GM10248 (cell line): Measurements from ENCODE around the gene ACBD3.

ENCODE experiments used
- CTCF ChIA-PET: fragments of 300-600 bp; sonication (Branson Sonifier 250); formaldehyde crosslinking; extraction: SDS; loops from one replicate; lab custom pipeline; 2021; ENCODE audit warnings: antibody characterized with exemption; lab: Yijun Ruan, JAX
- POLR2A ChIA-PET: fragments of 350-650 bp; sonication (Branson Sonifier 250); formaldehyde crosslinking; extraction: SDS; loops from one replicate; lab custom pipeline; 2020; ENCODE audit warnings: antibody characterized with exemption; lab: Yijun Ruan, JAX
- DNase-seq: peaks from one replicate; pipeline ENCODE4 v3.0.0; 2012; ENCODE audit errors: extremely low spot score
- TF ChIP-seq, protein P1 (sequence below): IDR thresholded peaks from 2 replicates; pipeline ENCODE4 v1.5.1; 2012; ENCODE audit warnings: mild to moderate bottlenecking, low read depth; ENCODE audit errors: extremely low read depth, missing control alignments, control extremely low read depth

ACBD3 gene

DNA sequence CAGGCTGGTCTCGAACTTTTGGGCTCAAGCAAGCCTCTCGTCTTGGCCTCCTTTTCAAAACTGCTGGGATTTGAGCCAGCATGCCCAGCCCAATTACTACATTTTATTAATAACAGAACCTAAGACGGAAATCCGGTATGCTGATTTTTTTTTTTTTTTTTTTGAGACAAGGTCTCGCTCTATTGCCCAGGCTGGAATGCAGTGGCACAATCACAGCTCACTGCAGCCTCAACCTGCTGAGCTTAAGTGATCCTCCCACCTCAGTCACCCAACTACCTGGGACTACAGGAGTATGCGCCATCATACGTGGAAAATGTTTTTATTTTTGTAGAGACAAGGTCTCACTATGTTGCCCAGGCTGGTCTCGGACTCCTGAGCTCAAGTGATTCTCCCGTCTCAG, 20.2 kb downstream of the ACBD3 start:
- no peak for DNase-seq
- CTCF ChIA-PET: interaction anchor here (1.1 to 4.6 kb wide), 8 partner anchors 10 to 44 kb away, joined by 4 to 19 read pairs (median 4); no protein-coding TSS in a partner anchor
- TF ChIP-seq, protein P1, sequence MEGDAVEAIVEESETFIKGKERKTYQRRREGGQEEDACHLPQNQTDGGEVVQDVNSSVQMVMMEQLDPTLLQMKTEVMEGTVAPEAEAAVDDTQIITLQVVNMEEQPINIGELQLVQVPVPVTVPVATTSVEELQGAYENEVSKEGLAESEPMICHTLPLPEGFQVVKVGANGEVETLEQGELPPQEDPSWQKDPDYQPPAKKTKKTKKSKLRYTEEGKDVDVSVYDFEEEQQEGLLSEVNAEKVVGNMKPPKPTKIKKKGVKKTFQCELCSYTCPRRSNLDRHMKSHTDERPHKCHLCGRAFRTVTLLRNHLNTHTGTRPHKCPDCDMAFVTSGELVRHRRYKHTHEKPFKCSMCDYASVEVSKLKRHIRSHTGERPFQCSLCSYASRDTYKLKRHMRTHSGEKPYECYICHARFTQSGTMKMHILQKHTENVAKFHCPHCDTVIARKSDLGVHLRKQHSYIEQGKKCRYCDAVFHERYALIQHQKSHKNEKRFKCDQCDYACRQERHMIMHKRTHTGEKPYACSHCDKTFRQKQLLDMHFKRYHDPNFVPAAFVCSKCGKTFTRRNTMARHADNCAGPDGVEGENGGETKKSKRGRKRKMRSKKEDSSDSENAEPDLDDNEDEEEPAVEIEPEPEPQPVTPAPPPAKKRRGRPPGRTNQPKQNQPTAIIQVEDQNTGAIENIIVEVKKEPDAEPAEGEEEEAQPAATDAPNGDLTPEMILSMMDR: no peak
- POLR2A ChIA-PET: interaction anchor here (0.7 kb wide), 2 partner anchors 23 to 49 kb away, joined by 4 to 9 read pairs; no protein-coding TSS in a partner anchor

DNA sequence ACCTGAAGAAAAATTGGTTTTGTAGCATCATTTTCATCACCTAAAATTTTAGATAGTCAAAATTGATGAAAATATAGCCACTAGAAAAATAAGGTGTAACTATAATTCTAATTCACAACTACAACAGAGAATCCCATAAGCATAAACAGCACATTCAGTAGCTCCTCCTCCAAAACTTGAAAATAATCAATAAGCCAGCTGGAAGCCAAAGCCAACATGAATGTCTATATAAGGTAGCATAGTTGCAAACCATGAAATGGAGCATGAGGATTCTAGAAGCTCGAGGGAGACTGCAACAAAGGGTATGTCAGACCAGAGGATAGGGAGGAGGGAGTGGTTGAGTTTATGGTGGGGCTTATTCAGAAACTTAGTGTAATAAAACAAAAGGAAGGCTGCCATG, 22.4 kb downstream of the ACBD3 start:
- POLR2A ChIA-PET: no interaction called here
- no peak for DNase-seq
- CTCF ChIA-PET: interaction anchor here (1.4 to 4.6 kb wide), 4 partner anchors 10 to 34 kb away, joined by 5 to 19 read pairs (median 8); no protein-coding TSS in a partner anchor
- TF ChIP-seq, protein P1: no peak

GRCh38 chr1:226162898-226163297, 23.6 kb downstream of the ACBD3 start:
- POLR2A ChIA-PET: no interaction called here
- DNase-seq: no peak
- CTCF ChIA-PET: interaction anchor here (0.8 to 4.9 kb wide), 8 partner anchors 9 to 98 kb away, joined by 3 to 23 read pairs (median 6); no protein-coding TSS in a partner anchor
- TF ChIP-seq, protein P1: no peak

DNA sequence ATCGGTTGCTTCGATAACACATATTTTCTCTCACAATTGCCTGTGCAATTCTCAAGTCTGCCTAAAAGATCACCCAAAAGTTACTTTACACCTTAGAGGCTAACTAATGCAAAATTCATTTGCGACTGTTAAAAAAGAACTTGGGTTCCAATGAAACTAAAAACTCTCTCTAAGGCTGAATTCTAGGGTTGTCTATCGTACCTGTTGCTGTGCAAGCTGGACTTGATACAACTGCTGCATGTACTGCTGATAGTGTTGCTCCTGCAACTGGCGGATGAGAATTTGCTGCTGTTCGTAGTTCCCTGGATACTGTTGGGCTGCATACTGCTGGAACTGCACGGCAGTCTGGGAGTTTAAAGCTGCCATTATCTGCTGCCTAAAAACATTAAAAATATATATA, 27.6 kb downstream of the ACBD3 start:
- ChIA-PET CTCF (interaction anchor here (1.1 to 4.9 kb wide), 3 partner anchors 11 to 38 kb away, joined by 3 to 23 read pairs (median 4); no protein-coding TSS in a partner anchor), POLR2A (no interaction called here)
- TF ChIP-seq, protein P1: no peak
- no peak for DNase-seq

DNA sequence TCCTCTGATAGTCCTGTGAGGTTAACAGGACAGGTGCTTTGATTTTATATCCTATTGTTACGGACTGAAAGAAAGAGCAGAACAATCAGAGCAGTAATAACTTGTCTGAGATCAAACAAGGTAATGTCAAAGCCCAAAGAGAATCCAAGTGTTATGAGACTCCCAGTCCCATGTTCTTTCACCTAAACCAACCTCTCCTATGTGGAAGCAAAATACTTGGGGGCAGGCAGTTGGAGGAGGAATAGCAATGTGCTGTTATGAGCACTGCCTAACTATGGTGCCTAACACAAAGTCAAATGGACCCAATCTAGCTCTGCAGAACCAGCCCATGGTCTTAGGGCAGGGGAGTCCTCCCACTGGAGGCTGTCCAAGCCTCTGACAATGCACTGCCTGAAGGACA, 28.1 kb downstream of the ACBD3 start:
- CTCF ChIA-PET: interaction anchor here (1.1 to 4.9 kb wide), 3 partner anchors 33 to 38 kb away, joined by 3 to 23 read pairs (median 4); no protein-coding TSS in a partner anchor
- POLR2A ChIA-PET: no interaction called here
- TF ChIP-seq, protein P1: no peak
- DNase-seq: no peak

DNA sequence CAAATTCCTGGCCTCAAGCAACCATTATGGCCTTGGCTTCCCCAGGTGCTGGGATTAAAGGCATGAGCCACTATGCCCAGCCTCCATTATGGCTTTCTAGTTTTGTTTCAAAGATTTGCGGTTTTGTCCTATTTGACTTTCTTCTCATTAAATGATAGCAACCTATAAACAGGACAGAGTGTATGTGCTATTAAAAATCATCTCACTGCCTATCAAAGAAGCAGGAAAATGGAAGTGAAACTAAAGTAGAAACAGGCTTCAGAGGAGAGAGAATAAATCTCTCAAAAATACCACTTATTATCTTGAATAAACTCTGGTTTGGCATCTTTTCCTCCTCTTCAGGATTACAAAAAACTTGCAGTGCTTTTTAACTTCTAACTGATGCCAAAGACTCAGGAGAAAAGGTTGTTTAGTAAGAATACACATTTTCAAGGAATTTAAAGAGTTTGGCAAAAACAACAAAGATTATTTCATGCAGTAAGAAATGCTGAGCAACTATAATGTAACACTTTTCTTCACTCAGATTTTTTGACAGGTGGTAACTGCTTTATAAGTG, 28.7 kb downstream of the ACBD3 start:
- DNase-seq: no peak
- POLR2A ChIA-PET: no interaction called here
- CTCF ChIA-PET: interaction anchor here (1.1 to 1.4 kb wide), 2 partner anchors 33 to 37 kb away, joined by 3 to 4 read pairs; no protein-coding TSS in a partner anchor
- TF ChIP-seq, protein P1: no peak
